GM23338 (cell line): ENCODE data around the gene OCA2. TPM values are rescaled to one million over a fixed set of nuclear protein-coding genes. Genes with fewer than 3 reads are reported as not detected.

Source experiments
- ATAC-seq: fragments of 200-7000 bp; cut with Tn5 transposase; 3 replicates; pipeline ENCODE4 v1.9.1; 2020
- DNase-seq: peaks from one replicate; pipeline ENCODE4 v3.0.0-alpha.2; 2015; ENCODE audit warnings: low spot score
- H2AFZ ChIP-seq: fragments of 200-600 bp; sonication (generic); 2 replicates; pipeline ENCODE4 v1.8.0; 2016; ENCODE audit warnings: antibody characterized with exemption, mild to moderate bottlenecking, moderate library complexity
- H3F3A ChIP-seq: fragments of 200-600 bp; sonication (generic); replicated peaks from 2 replicates; pipeline ENCODE4 v1.8.0; 2017; ENCODE audit warnings: antibody characterized with exemption, mixed run types, low read depth
- H3K27ac ChIP-seq: fragments of 200-600 bp; sonication (generic); 2 replicates; pipeline ENCODE4 v1.6.1; 2016; ENCODE audit warnings: low read depth
- H3K27me3 ChIP-seq: fragments of 200-600 bp; sonication (generic); 2 replicates; pipeline ENCODE4 v1.8.0; 2016; ENCODE audit warnings: mild to moderate bottlenecking, mixed run types, moderate library complexity; ENCODE audit not compliant: insufficient read depth
- H3K36me3 ChIP-seq: fragments of 200-600 bp; sonication (generic); 2 replicates; pipeline ENCODE4 v1.8.0; 2016; ENCODE audit warnings: mild to moderate bottlenecking; ENCODE audit not compliant: insufficient read depth
- H3K4me1 ChIP-seq: fragments of 200-600 bp; sonication (generic); 2 replicates; pipeline ENCODE4 v1.8.0; 2016; ENCODE audit warnings: mild to moderate bottlenecking, moderate library complexity; ENCODE audit not compliant: insufficient read depth
- H3K4me2 ChIP-seq: fragments of 200-600 bp; sonication (generic); 2 replicates; pipeline ENCODE4 v1.7.1; 2017; ENCODE audit warnings: mixed run types
- H3K4me3 ChIP-seq: fragments of 200-600 bp; sonication (generic); 2 replicates; pipeline ENCODE4 v1.6.1; 2016; ENCODE audit warnings: mixed run types
- H3K79me2 ChIP-seq: fragments of 200-600 bp; sonication (generic); replicated peaks from 2 replicates; pipeline ENCODE4 v1.8.0; 2017; ENCODE audit warnings: mild to moderate bottlenecking; ENCODE audit not compliant: insufficient read depth
- H3K9me2 ChIP-seq: fragments of 200-600 bp; sonication (generic); 2 replicates; pipeline ENCODE4 v1.8.0; 2017; ENCODE audit not compliant: insufficient read depth
- H4K20me1 ChIP-seq: fragments of 200-600 bp; sonication (generic); replicated peaks from 2 replicates; pipeline ENCODE4 v1.8.0; 2017; ENCODE audit warnings: mild to moderate bottlenecking; ENCODE audit not compliant: insufficient read depth
- H3K27ac Mint-ChIP-seq: 2 replicates; pipeline ENCODE4 v1.8.0; 2020; ENCODE audit warnings: inconsistent platforms, mild to moderate bottlenecking, moderate library complexity, mixed read lengths
- H3K27me3 Mint-ChIP-seq: 3 replicates; pipeline ENCODE4 v1.8.0; 2022; ENCODE audit warnings: low read depth, mild to moderate bottlenecking, moderate library complexity, mixed read lengths, inconsistent platforms; ENCODE audit not compliant: insufficient read depth, poor library complexity
- H3K36me3 Mint-ChIP-seq: 3 replicates; pipeline ENCODE4 v1.8.0; 2021; ENCODE audit warnings: low read depth, mild to moderate bottlenecking, inconsistent platforms, moderate library complexity, mixed read lengths
- H3K4me1 Mint-ChIP-seq: 3 replicates; pipeline ENCODE4 v1.8.0; 2020; ENCODE audit warnings: mild to moderate bottlenecking, inconsistent platforms, mixed read lengths
- H3K4me3 Mint-ChIP-seq: 3 replicates; pipeline ENCODE4 v1.8.0; 2021; ENCODE audit warnings: moderate library complexity, mild to moderate bottlenecking, inconsistent platforms, mixed read lengths
- H3K9me3 Mint-ChIP-seq: 3 replicates; pipeline ENCODE4 v1.8.0; 2020; ENCODE audit warnings: moderate library complexity, mild to moderate bottlenecking, inconsistent platforms, mixed read lengths
- CREB1 ChIP-seq: fragments of 250-450 bp; sonication (Bioruptor Pico); IDR thresholded peaks from 2 replicates; pipeline ENCODE4 v1.5.0; 2020; ENCODE audit warnings: low read depth, mild to moderate bottlenecking, moderate library complexity
- EZH2 ChIP-seq: fragments of 200-600 bp; sonication (generic); IDR thresholded peaks from one replicate; pipeline ENCODE4 v1.8.0; 2017; ENCODE audit warnings: antibody characterized with exemption, mild to moderate bottlenecking, low read depth; ENCODE audit not compliant: unreplicated experiment
- EZH2phosphoT487 ChIP-seq: fragments of 200-600 bp; sonication (generic); IDR thresholded peaks from one replicate; pipeline ENCODE4 v1.8.1; 2018; ENCODE audit warnings: antibody characterized with exemption; ENCODE audit not compliant: unreplicated experiment
- JUNB ChIP-seq: IDR thresholded peaks from one replicate; pipeline ENCODE4 v1.6.1; 2016; ENCODE audit warnings: antibody characterized with exemption; ENCODE audit not compliant: unreplicated experiment
- NANOG ChIP-seq: IDR thresholded peaks from 2 replicates; pipeline ENCODE4 v1.6.1; 2016; ENCODE audit warnings: antibody characterized with exemption, borderline replicate concordance
- POLR2AphosphoS5 ChIP-seq: IDR thresholded peaks from 2 replicates; pipeline ENCODE4 v1.6.1; 2016; ENCODE audit warnings: antibody characterized with exemption, low read depth
- STAT1 ChIP-seq: IDR thresholded peaks from one replicate; pipeline ENCODE4 v1.6.1; 2016; ENCODE audit warnings: antibody characterized with exemption; ENCODE audit not compliant: unreplicated experiment
- ZNF114 ChIP-seq: fragments of 250-450 bp; sonication (Bioruptor Pico); IDR thresholded peaks from 2 replicates; pipeline ENCODE4 v1.5.0; 2020; ENCODE audit warnings: mild to moderate bottlenecking, moderate library complexity
- ZNF331 ChIP-seq: fragments of 250-450 bp; sonication (Bioruptor Pico); IDR thresholded peaks from 2 replicates; pipeline ENCODE4 v1.5.0; 2020; ENCODE audit warnings: low read depth, mild to moderate bottlenecking, moderate library complexity
- polyA plus RNA-seq: library from polyadenylated mRNA; unstranded; fragments of >200 nt; fragmentation: Nextera tagmentation; extraction: Ambion mirVana; gene quantifications from 2 replicates; pipeline ENCODE4 v1.2.1, GENCODE V29; 2016
- total RNA-seq: library from RNA; depleted of rRNA; stranded (reverse); fragments of >200 nt; shearing (Covaris generic); gene quantifications from 2 replicates; pipeline ENCODE4 v1.2.3, GENCODE V29; 2014
- TF ChIP-seq, protein P1 (sequence below), 2 experiments: fragments of 200-600 bp in 1 of 2; sonication (generic) in 1 of 2; conservative IDR thresholded peaks; 2 replicates each; pipeline versions ENCODE4 v1.5.1 to v1.6.1; 2016 to 2017; ENCODE audit warnings: antibody characterized with exemption in 2 of 2, low read depth in 2 of 2, mild to moderate bottlenecking in 2 of 2, moderate library complexity in 1 of 2
- TF ChIP-seq, protein P2 (sequence below): fragments of 250-450 bp; sonication (Bioruptor Pico); IDR thresholded peaks from 2 replicates; pipeline ENCODE4 v1.5.0; 2020; ENCODE audit warnings: mild to moderate bottlenecking, moderate library complexity
- TF ChIP-seq, protein P3 (sequence below): IDR thresholded peaks from 2 replicates; pipeline ENCODE4 v1.6.1; 2016; ENCODE audit warnings: antibody characterized with exemption
- TF ChIP-seq, protein P4 (sequence below): IDR thresholded peaks from one replicate; pipeline ENCODE4 v1.6.1; 2018; ENCODE audit warnings: antibody characterized with exemption; ENCODE audit not compliant: unreplicated experiment

Gene OCA2
- total and polyA plus RNA-seq, 2 experiments from 2014 or later: 0.40 to 0.69 TPM

DNA sequence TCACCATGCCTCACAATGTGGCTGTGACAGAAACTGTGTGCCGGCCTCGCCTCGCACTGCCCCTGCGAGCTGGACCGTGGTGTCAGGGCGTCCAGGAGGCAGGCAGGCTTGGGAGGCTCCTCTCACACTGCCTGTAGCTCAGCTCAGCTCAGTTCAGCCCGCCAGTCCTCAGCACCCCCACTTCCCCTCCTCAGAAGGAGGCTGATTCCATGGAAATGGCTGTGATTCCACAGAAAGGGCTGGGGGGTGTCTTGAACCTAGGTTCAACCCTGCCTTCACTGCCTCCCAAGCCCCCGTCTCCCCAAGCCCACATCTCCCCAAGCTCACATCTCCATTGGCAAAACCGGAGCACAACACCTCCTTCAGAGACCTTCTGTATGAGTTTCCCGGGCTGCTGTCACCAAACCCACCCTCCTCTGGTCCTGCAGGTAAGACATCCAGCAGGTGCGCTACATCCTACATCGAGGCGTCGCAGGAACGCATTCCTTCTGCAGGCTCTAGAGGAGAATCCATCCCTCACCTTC, 94.0 kb downstream of the OCA2 start:
- no peaks in the 10 kb centered on the region for H3K27me3 Mint-ChIP-seq

More for the DNA sequence above, 94.0 kb downstream of the OCA2 start:
- Histone ChIP-seq H3K79me2 (no peaks in the 10 kb centered on the region), H3K4me1 (no peaks in the 10 kb centered on the region), H3K27me3 (no peaks in the 10 kb centered on the region), H3K4me2 (no peak overlapping the region), H3K27ac (no peak overlapping the region), H2AFZ (no peak overlapping the region), H3K4me3 (no peak overlapping the region), H3K9me2 (0 out of 2 replicates have a peak, but pooled peaks cover 6% of the 10 kb centered on the region), H3F3A (no peaks in the 10 kb centered on the region), H3K36me3 (no peaks in the 10 kb centered on the region), H4K20me1 (no peaks in the 10 kb centered on the region)
- no peak for DNase-seq
- no peak overlapping the region for H3K27ac Mint-ChIP-seq
- H3K9me3 Mint-ChIP-seq: peaks cover 11% of the 10 kb centered on the region; the same call in 1 of the 3 replicates
- H3K36me3 Mint-ChIP-seq: no peaks in the 10 kb centered on the region
- H3K4me1 Mint-ChIP-seq: no peaks in the 10 kb centered on the region
- TF ChIP-seq JUNB (no peak), STAT1 (no peak), ZNF114 (CRISPR knock-in tag) (no peak), NANOG (no peak), ZNF331 (CRISPR knock-in tag) (no peak), POLR2AphosphoS5 (no peak), EZH2phosphoT487 (no peak), EZH2 (no peak), CREB1 (no peak)
- TF ChIP-seq, protein P1, sequence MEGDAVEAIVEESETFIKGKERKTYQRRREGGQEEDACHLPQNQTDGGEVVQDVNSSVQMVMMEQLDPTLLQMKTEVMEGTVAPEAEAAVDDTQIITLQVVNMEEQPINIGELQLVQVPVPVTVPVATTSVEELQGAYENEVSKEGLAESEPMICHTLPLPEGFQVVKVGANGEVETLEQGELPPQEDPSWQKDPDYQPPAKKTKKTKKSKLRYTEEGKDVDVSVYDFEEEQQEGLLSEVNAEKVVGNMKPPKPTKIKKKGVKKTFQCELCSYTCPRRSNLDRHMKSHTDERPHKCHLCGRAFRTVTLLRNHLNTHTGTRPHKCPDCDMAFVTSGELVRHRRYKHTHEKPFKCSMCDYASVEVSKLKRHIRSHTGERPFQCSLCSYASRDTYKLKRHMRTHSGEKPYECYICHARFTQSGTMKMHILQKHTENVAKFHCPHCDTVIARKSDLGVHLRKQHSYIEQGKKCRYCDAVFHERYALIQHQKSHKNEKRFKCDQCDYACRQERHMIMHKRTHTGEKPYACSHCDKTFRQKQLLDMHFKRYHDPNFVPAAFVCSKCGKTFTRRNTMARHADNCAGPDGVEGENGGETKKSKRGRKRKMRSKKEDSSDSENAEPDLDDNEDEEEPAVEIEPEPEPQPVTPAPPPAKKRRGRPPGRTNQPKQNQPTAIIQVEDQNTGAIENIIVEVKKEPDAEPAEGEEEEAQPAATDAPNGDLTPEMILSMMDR (conservative IDR thresholded peaks at IDR 0.05; ENCODE audit: low read depth in 2 of 2): no peak
- TF ChIP-seq, protein P2, sequence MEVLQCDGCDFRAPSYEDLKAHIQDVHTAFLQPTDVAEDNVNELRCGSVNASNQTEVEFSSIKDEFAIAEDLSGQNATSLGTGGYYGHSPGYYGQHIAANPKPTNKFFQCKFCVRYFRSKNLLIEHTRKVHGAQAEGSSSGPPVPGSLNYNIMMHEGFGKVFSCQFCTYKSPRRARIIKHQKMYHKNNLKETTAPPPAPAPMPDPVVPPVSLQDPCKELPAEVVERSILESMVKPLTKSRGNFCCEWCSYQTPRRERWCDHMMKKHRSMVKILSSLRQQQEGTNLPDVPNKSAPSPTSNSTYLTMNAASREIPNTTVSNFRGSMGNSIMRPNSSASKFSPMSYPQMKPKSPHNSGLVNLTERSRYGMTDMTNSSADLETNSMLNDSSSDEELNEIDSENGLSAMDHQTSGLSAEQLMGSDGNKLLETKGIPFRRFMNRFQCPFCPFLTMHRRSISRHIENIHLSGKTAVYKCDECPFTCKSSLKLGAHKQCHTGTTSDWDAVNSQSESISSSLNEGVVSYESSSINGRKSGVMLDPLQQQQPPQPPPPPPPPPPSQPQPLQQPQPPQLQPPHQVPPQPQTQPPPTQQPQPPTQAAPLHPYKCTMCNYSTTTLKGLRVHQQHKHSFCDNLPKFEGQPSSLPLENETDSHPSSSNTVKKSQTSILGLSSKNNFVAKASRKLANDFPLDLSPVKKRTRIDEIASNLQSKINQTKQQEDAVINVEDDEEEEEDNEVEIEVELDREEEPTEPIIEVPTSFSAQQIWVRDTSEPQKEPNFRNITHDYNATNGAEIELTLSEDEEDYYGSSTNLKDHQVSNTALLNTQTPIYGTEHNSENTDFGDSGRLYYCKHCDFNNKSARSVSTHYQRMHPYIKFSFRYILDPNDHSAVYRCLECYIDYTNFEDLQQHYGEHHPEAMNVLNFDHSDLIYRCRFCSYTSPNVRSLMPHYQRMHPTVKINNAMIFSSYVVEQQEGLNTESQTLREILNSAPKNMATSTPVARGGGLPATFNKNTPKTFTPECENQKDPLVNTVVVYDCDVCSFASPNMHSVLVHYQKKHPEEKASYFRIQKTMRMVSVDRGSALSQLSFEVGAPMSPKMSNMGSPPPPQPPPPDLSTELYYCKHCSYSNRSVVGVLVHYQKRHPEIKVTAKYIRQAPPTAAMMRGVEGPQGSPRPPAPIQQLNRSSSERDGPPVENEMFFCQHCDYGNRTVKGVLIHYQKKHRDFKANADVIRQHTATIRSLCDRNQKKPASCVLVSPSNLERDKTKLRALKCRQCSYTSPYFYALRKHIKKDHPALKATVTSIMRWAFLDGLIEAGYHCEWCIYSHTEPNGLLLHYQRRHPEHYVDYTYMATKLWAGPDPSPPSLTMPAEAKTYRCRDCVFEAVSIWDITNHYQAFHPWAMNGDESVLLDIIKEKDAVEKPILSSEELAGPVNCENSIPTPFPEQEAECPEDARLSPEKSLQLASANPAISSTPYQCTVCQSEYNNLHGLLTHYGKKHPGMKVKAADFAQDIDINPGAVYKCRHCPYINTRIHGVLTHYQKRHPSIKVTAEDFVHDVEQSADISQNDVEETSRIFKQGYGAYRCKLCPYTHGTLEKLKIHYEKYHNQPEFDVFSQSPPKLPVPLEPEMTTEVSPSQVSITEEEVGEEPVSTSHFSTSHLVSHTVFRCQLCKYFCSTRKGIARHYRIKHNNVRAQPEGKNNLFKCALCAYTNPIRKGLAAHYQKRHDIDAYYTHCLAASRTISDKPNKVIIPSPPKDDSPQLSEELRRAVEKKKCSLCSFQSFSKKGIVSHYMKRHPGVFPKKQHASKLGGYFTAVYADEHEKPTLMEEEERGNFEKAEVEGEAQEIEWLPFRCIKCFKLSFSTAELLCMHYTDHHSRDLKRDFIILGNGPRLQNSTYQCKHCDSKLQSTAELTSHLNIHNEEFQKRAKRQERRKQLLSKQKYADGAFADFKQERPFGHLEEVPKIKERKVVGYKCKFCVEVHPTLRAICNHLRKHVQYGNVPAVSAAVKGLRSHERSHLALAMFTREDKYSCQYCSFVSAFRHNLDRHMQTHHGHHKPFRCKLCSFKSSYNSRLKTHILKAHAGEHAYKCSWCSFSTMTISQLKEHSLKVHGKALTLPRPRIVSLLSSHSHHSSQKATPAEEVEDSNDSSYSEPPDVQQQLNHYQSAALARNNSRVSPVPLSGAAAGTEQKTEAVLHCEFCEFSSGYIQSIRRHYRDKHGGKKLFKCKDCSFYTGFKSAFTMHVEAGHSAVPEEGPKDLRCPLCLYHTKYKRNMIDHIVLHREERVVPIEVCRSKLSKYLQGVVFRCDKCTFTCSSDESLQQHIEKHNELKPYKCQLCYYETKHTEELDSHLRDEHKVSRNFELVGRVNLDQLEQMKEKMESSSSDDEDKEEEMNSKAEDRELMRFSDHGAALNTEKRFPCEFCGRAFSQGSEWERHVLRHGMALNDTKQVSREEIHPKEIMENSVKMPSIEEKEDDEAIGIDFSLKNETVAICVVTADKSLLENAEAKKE: no peak
- TF ChIP-seq, protein P3, sequence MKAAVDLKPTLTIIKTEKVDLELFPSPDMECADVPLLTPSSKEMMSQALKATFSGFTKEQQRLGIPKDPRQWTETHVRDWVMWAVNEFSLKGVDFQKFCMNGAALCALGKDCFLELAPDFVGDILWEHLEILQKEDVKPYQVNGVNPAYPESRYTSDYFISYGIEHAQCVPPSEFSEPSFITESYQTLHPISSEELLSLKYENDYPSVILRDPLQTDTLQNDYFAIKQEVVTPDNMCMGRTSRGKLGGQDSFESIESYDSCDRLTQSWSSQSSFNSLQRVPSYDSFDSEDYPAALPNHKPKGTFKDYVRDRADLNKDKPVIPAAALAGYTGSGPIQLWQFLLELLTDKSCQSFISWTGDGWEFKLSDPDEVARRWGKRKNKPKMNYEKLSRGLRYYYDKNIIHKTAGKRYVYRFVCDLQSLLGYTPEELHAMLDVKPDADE: no peak
- TF ChIP-seq, protein P4, sequence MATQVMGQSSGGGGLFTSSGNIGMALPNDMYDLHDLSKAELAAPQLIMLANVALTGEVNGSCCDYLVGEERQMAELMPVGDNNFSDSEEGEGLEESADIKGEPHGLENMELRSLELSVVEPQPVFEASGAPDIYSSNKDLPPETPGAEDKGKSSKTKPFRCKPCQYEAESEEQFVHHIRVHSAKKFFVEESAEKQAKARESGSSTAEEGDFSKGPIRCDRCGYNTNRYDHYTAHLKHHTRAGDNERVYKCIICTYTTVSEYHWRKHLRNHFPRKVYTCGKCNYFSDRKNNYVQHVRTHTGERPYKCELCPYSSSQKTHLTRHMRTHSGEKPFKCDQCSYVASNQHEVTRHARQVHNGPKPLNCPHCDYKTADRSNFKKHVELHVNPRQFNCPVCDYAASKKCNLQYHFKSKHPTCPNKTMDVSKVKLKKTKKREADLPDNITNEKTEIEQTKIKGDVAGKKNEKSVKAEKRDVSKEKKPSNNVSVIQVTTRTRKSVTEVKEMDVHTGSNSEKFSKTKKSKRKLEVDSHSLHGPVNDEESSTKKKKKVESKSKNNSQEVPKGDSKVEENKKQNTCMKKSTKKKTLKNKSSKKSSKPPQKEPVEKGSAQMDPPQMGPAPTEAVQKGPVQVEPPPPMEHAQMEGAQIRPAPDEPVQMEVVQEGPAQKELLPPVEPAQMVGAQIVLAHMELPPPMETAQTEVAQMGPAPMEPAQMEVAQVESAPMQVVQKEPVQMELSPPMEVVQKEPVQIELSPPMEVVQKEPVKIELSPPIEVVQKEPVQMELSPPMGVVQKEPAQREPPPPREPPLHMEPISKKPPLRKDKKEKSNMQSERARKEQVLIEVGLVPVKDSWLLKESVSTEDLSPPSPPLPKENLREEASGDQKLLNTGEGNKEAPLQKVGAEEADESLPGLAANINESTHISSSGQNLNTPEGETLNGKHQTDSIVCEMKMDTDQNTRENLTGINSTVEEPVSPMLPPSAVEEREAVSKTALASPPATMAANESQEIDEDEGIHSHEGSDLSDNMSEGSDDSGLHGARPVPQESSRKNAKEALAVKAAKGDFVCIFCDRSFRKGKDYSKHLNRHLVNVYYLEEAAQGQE: no peak
- no peak overlapping the region for H3K4me3 Mint-ChIP-seq
- ATAC-seq: no peak
